ENCODE data around the gene ZNF90.
"Not testable (repeated sequence)": the region's sequence is repeated elsewhere in the genome, so short reads cannot be mapped to it uniquely, and the experiment has no call there.

DNA sequence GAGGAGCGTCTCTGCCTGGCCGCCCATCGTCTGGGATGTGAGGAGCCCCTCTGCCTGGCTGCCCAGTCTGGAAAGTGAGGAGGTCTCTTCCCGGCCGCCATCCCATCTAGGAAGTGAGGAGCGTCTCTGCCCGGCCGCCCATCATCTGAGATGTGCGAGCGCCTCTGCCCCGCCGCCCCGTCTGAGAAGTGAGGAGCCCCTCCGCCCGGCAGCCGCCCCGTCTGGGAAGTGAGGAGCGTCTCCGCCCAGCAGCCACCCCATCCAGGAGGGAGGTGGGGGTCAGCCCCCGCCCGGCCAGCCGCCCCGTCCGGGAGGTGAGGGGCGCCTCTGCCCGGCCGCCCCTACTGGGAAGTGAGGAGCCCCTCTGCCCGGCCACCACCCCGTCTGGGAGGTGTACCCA lies 59.9 kb downstream of the ZNF90 start:
- TF ChIP-seq, protein P1, sequence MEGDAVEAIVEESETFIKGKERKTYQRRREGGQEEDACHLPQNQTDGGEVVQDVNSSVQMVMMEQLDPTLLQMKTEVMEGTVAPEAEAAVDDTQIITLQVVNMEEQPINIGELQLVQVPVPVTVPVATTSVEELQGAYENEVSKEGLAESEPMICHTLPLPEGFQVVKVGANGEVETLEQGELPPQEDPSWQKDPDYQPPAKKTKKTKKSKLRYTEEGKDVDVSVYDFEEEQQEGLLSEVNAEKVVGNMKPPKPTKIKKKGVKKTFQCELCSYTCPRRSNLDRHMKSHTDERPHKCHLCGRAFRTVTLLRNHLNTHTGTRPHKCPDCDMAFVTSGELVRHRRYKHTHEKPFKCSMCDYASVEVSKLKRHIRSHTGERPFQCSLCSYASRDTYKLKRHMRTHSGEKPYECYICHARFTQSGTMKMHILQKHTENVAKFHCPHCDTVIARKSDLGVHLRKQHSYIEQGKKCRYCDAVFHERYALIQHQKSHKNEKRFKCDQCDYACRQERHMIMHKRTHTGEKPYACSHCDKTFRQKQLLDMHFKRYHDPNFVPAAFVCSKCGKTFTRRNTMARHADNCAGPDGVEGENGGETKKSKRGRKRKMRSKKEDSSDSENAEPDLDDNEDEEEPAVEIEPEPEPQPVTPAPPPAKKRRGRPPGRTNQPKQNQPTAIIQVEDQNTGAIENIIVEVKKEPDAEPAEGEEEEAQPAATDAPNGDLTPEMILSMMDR (IDR thresholded peaks at IDR 0.05): not testable (repeated sequence)
- TF ChIP-seq POLR2AphosphoS5 (IDR thresholded peaks at IDR 0.05): not testable (repeated sequence)
